GM12878 (cell line): ENCODE data around the gene ADAM15. TPM values are rescaled to one million over a fixed set of nuclear protein-coding genes. Genes with fewer than 3 reads are reported as not detected.

Experiments
- ATAC-seq: fragments of 200-7000 bp; cut with Tn5 transposase; 3 replicates; pipeline ENCODE4 v1.9.1; 2020; ENCODE audit warnings: mild to moderate bottlenecking, moderate library complexity
- Bru-seq: library from RNA; stranded (reverse); fragments of 400-500 nt; gene quantifications from one replicate; lab custom pipeline; 2021; lab: Mats Ljungman, UMichigan
- BruChase-seq, 2 experiments: library from RNA; stranded (reverse); fragments of 400-500 nt; gene quantifications; one replicate each; lab custom pipeline; 2021; lab: Mats Ljungman, UMichigan
- BruUV-seq: library from RNA; stranded (reverse); fragments of 400-500 nt; replicated peaks from 2 replicates; lab custom pipeline; 2021; lab: Mats Ljungman, UMichigan
- CTCF ChIA-PET: fragments of 300-600 bp; sonication (Branson Sonifier 250); formaldehyde crosslinking; extraction: SDS; loops from one replicate; lab custom pipeline; 2021; ENCODE audit warnings: inconsistent platforms; lab: Yijun Ruan, JAX
- POLR2A ChIA-PET: fragments of 350-600 bp; formaldehyde crosslinking; extraction: SDS; loops from one replicate; lab custom pipeline; 2021; ENCODE audit warnings: inconsistent platforms; lab: Charles Lee
- RAD21 ChIA-PET: fragments of 300-600 bp; sonication (Branson Sonifier 250); formaldehyde crosslinking; loops from one replicate; lab custom pipeline; 2023; ENCODE audit warnings: antibody characterized with exemption; ENCODE audit not compliant: unreplicated experiment; lab: Charles Lee
- SMC1A ChIA-PET: fragments of 300-600 bp; sonication (Branson Sonifier 250); formaldehyde crosslinking; loops from one replicate; lab custom pipeline; 2023; ENCODE audit not compliant: unreplicated experiment, uncharacterized antibody; lab: Charles Lee
- DNase-seq: peaks from one replicate; pipeline ENCODE4 v3.0.0-alpha.2; 2011; ENCODE audit warnings: low read depth, low spot score
- FAIRE-seq: peaks from 3 replicates; lab custom pipeline; 2011; peaks lifted over from hg19 to GRCh38; lab: Jason Lieb, UNC
- H2AFZ ChIP-seq: 2 replicates; pipeline ENCODE4 v1.6.0; 2011; ENCODE audit warnings: low read depth, low read length, control low read depth; ENCODE audit not compliant: control insufficient read depth
- H3K27ac ChIP-seq: 2 replicates; pipeline ENCODE4 v1.5.1; 2011; ENCODE audit warnings: control low read depth; ENCODE audit not compliant: control insufficient read depth, insufficient read depth
- H3K27me3 ChIP-seq, 2 experiments: replicated peaks in 1 of 2; 2 replicates each; pipeline versions ENCODE4 v1.6.0 to v1.6.1; 2011; ENCODE audit warnings: low read length in 1 of 2; ENCODE audit not compliant: control insufficient read depth in 2 of 2, insufficient read depth in 2 of 2
- H3K36me3 ChIP-seq, 2 experiments: 2 replicates each; pipeline ENCODE4 v1.5.1; 2011; ENCODE audit warnings: low read length in 1 of 2; ENCODE audit not compliant: control insufficient read depth in 2 of 2, insufficient read depth in 2 of 2
- H3K4me1 ChIP-seq: 2 replicates; pipeline ENCODE4 v1.6.1; 2011; ENCODE audit warnings: mild to moderate bottlenecking, low read length, moderate library complexity, mixed read lengths; ENCODE audit not compliant: control insufficient read depth, insufficient read depth
- H3K4me2 ChIP-seq: 2 replicates; pipeline ENCODE4 v1.6.0; 2011; ENCODE audit warnings: control low read depth; ENCODE audit not compliant: control insufficient read depth, insufficient read depth
- H3K4me3 ChIP-seq: fragments of 200-600 bp; sonication (generic); 2 replicates; pipeline ENCODE4 v1.5.1; 2016
- H3K79me2 ChIP-seq: 2 replicates; pipeline ENCODE4 v1.6.0; 2011; ENCODE audit warnings: low read length; ENCODE audit not compliant: control insufficient read depth, insufficient read depth
- H3K9ac ChIP-seq: 2 replicates; pipeline ENCODE4 v1.8.0; 2011; ENCODE audit warnings: low read length, control low read depth, mixed read lengths; ENCODE audit not compliant: control insufficient read depth, insufficient read depth
- H3K9me3 ChIP-seq: replicated peaks from 3 replicates; pipeline ENCODE4 v1.5.1; 2011; ENCODE audit warnings: mild to moderate bottlenecking, low read length; ENCODE audit not compliant: control insufficient read depth, insufficient read depth
- H4K20me1 ChIP-seq: 2 replicates; pipeline ENCODE4 v1.6.0; 2011; ENCODE audit not compliant: control insufficient read depth, insufficient read depth
- DPF2 ChIP-seq: fragments of 450-650 bp; IDR thresholded peaks from 2 replicates; pipeline ENCODE4 v1.6.1; 2017; ENCODE audit warnings: mild to moderate bottlenecking
- EP300 ChIP-seq, 2 experiments: fragments of 150-350 bp in 1 of 2; IDR thresholded peaks; 2 replicates each; pipeline ENCODE4 v1.6.1; 2011 to 2012; ENCODE audit warnings: low read depth in 2 of 2, low read length in 2 of 2, borderline replicate concordance in 1 of 2, improper control_type of control experiment in 1 of 2, inconsistent platforms in 1 of 2; ENCODE audit not compliant: control insufficient read depth in 1 of 2
- IKZF1 ChIP-seq: fragments of 450-650 bp; conservative IDR thresholded peaks from 2 replicates; pipeline ENCODE4 v1.6.1; 2017; ENCODE audit warnings: antibody characterized with exemption, mild to moderate bottlenecking
- WGBS: methylation state at CpG from one replicate; pipeline ENCODE4 v1.1.6; 2016; ENCODE audit warnings: low lambda C conversion rate; ENCODE audit not compliant: insufficient replicate concordance, insufficient coverage; ENCODE audit errors: missing lambda C conversion rate; 5-methylcytosine and 5-hydroxymethylcytosine counted together
- in situ Hi-C: fragments of 300-500 bp; cut with MboI; formaldehyde crosslinking; loops from 9 replicates; pipeline ENCODE4 v1.14.3; 2018; ENCODE audit warnings: mixed read lengths
- intact Hi-C: fragments of 100-400 bp; cut with micrococcal nuclease; formaldehyde crosslinking; loops from one replicate; pipeline ENCODE4 v1.14.2; 2022; ENCODE audit not compliant: unreplicated experiment
- long read RNA-seq, 2 experiments: library from polyadenylated mRNA; unstranded; transcript quantifications; one replicate each; pipeline ENCODE4 v2.0.0, GENCODE V29; 2019 to 2020
- polyA minus RNA-seq, 3 experiments: library from RNA; depleted of rRNA, polyadenylated mRNA; stranded (reverse); fragments of >200 nt; gene quantifications; 2 replicates each; pipeline ENCODE4 v1.2.3, GENCODE V29; 2011
- polyA plus RNA-seq, 11 experiments: library from polyadenylated mRNA; depleted of rRNA in 4 of 11; unstranded in 6 of 11; stranded (reverse) in 5 of 11; fragments of >200 nt; fragmentation: Nextera tagmentation in 4 of 11; fragmentation: Illumina TruSeq in 1 of 11; extraction: Ambion mirVana in 4 of 11; extraction: Trizol in 1 of 11; gene quantifications; 1 replicate in 1 of 11; 2 replicates in 10 of 11; pipeline versions ENCODE4 v1.2.1 to v1.2.3, GENCODE V29; 2011 to 2016; ENCODE audit warnings: inconsistent platforms in 2 of 11, missing spikeins in 2 of 11, low read depth in 1 of 11
- total RNA-seq, 4 experiments: library from RNA; depleted of rRNA in 3 of 4; stranded (reverse); fragments of >200 nt in 3 of 4; fragmentation: Illumina TruSeq in 1 of 4; extraction: Trizol in 1 of 4; gene quantifications; 2 replicates each; pipeline versions ENCODE4 v1.2.1 to v1.2.3, GENCODE V29; 2013 to 2021
- TF ChIP-seq, protein P1 (sequence below): fragments of 450-650 bp; IDR thresholded peaks from 2 replicates; pipeline ENCODE4 v1.6.1; 2017; ENCODE audit warnings: low read depth, mild to moderate bottlenecking, moderate library complexity
- TF ChIP-seq, protein P2 (sequence below): fragments of 450-650 bp; formaldehyde crosslinking; IDR thresholded peaks from 2 replicates; pipeline ENCODE4 v1.5.0; 2022; ENCODE audit warnings: mild to moderate bottlenecking, missing genetic modification characterization
- TF ChIP-seq, protein P3 (sequence below): fragments of 450-650 bp; IDR thresholded peaks from 2 replicates; pipeline ENCODE4 v1.6.1; 2016; ENCODE audit warnings: mild to moderate bottlenecking

The ADAM15 gene, protein sequence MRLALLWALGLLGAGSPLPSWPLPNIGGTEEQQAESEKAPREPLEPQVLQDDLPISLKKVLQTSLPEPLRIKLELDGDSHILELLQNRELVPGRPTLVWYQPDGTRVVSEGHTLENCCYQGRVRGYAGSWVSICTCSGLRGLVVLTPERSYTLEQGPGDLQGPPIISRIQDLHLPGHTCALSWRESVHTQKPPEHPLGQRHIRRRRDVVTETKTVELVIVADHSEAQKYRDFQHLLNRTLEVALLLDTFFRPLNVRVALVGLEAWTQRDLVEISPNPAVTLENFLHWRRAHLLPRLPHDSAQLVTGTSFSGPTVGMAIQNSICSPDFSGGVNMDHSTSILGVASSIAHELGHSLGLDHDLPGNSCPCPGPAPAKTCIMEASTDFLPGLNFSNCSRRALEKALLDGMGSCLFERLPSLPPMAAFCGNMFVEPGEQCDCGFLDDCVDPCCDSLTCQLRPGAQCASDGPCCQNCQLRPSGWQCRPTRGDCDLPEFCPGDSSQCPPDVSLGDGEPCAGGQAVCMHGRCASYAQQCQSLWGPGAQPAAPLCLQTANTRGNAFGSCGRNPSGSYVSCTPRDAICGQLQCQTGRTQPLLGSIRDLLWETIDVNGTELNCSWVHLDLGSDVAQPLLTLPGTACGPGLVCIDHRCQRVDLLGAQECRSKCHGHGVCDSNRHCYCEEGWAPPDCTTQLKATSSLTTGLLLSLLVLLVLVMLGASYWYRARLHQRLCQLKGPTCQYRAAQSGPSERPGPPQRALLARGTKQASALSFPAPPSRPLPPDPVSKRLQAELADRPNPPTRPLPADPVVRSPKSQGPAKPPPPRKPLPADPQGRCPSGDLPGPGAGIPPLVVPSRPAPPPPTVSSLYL
- 15.4 TPM in 2 replicates for total RNA-seq (2013; cell fraction: nucleolus; rRNA removed)
- total RNA-seq (2014; rRNA removed) (21.7 and 28.9 TPM in 2 replicates), total RNA-seq (2014; rRNA removed; fragmentation: Illumina TruSeq; extraction: Trizol) (10.5 and 13.0 TPM in 2 replicates), total RNA-seq (2021) (30.0 and 38.8 TPM in 2 replicates), polyA plus RNA-seq (2011; rRNA removed) (3.1 and 6.4 TPM in 2 replicates), polyA plus RNA-seq (2014; fragmentation: Illumina TruSeq; extraction: Trizol) (5.7 and 11.3 TPM in 2 replicates), polyA plus RNA-seq (2014; fragmentation: Nextera tagmentation; extraction: Ambion mirVana) (under 1 TPM; 0.29 to 0.79 TPM), polyA plus RNA-seq (2014; rRNA removed) (27.8 and 29.6 TPM in 2 replicates), polyA plus RNA-seq (2016; fragmentation: Nextera tagmentation; extraction: Ambion mirVana) (10 to 100 TPM; 16.4 to 18.7 TPM), polyA minus RNA-seq (2011; rRNA and poly(A)+ RNA removed) (8.7 and 12.4 TPM in 2 replicates), Bru-seq, nascent RNA (percentile 40 among the genes with signal in this experiment), BruChase-seq, experiment 1, labeled RNA remaining after a 6-hour chase (percentile 45 among the genes with signal in this experiment), BruChase-seq, experiment 2, labeled RNA remaining after a 2-hour chase (percentile 42 among the genes with signal in this experiment)
- 2.3 TPM for polyA plus RNA-seq (2011; ENCODE audit: low read depth)
- polyA plus RNA-seq (2011; cell fraction: cytosol; rRNA removed), result 7.8 and 11.9 TPM in 2 replicates
- 45.5 TPM in 2 replicates for polyA plus RNA-seq (2011; cell fraction: nucleus; rRNA removed)
- polyA plus RNA-seq (2012), result 6.3 and 9.5 TPM in 2 replicates
- polyA minus RNA-seq (2011; cell fraction: cytosol; rRNA and poly(A)+ RNA removed), result 12.2 and 13.4 TPM in 2 replicates
- 9.4 and 17.5 TPM in 2 replicates for polyA minus RNA-seq (2011; cell fraction: nucleus; rRNA and poly(A)+ RNA removed)
- long read RNA-seq, experiment 1, transcript ADAM15-205 (20 exons, 2,732 nt), result major isoform, 6 of 14 reads
- long read RNA-seq, experiment 1, partial matches to known transcripts, result 0 of 14 reads
- long read RNA-seq, experiment 1, other reads (novel, unspliced or antisense), result 4 of 14 reads
- long read RNA-seq, experiment 2, result 0 reads

DNA sequence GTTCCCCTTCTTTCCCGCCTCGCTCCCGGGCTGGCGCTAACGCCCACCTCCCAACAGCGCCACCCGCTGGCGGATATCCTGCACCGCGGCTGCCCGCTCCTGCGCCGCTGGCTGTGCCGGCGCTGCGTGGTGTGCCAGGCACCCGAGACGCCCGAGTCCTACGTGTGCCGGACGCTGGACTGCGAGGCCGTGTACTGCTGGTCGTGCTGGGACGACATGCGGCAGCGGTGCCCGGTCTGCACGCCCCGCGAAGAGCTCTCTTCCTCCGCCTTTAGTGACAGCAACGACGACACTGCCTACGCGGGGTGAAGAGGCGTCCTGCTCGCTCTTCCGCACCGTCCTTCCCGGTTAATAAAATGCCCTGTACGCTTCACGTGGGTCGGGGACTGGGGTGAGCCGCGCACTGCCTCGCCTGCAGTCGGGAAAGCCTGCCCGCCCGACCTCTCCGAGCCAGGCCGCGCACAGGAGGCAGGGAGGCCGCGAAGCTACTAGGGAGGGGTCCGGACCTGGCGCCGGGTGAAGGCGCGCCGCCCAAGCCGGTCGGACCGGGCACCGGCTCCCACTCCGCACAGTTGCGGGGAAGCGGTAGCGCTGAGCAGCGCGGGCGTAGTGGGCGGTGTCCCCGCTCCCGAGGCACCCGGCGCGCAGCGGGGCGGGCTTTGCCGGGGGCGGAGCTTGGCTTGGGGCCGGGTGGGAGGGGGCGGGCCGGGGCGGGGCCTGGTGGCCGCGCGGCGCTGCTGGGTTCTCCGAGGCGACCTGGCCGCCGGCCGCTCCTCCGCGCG lies at the start of gene ADAM15:
ADAM15 (plus strand) TSS at position 757 of the 782 bp plus-strand sequence. CDS start 71 bp downstream, outside the sequence.
- POLR2A ChIA-PET, result interaction anchor here (0.7 to 1.7 kb wide), 4 partner anchors 34 to 110 kb away, joined by 3 to 4 read pairs (median 4); no protein-coding TSS in a partner anchor
- Histone ChIP-seq H3K27ac (peak within 1 kb of the TSS; percentile 15; the same call in 1 of the 2 replicates), H3K9me3 (no peaks in the 10 kb centered on the region), H3K27me3 (no peaks in the 10 kb centered on the region), H3K79me2 (no peaks in the 10 kb centered on the region; the same call in 1 of the 2 replicates), H2AFZ (peak within 1 kb of the TSS; percentile 92), H3K9ac (peak within 1 kb of the TSS; percentile 65), H4K20me1 (no peaks in the 10 kb centered on the region), H3K36me3 (no peaks in the 10 kb centered on the region), H3K4me1 (peaks cover 13% of the 10 kb centered on the region), H3K4me3 (peak within 1 kb of the TSS; percentile 91), H3K4me2 (peak within 1 kb of the TSS; percentile 96)
- FAIRE-seq, result peak; percentile 83
- 1% methylated on average over 83 of the region's 99 CpGs for WGBS
- intact Hi-C loops, result no loop called here
- CTCF ChIA-PET, result interaction anchor here (0.6 to 3.7 kb wide), 23 partner anchors 9 to 491 kb away, joined by 3 to 27 read pairs (median 4); partner anchors contain the start of genes EFNA3, PBXIP1, PMVK and PYGO2
- RAD21 ChIA-PET, result interaction anchor here (0.5 to 2.7 kb wide), 15 partner anchors 9 to 1371 kb away, joined by 3 to 16 read pairs (median 4); partner anchors contain the start of genes PBXIP1 and PYGO2
- SMC1A ChIA-PET, result interaction anchor here (0.8 to 2.4 kb wide), 4 partner anchors 9 to 107 kb away, joined by 3 to 12 read pairs (median 4); no protein-coding TSS in a partner anchor
- BruUV-seq, result no TSS peak
- in situ Hi-C loops, result no loop called here
- no peak for DNase-seq
- ATAC-seq, result peak; percentile 89
- TF ChIP-seq, protein P1, sequence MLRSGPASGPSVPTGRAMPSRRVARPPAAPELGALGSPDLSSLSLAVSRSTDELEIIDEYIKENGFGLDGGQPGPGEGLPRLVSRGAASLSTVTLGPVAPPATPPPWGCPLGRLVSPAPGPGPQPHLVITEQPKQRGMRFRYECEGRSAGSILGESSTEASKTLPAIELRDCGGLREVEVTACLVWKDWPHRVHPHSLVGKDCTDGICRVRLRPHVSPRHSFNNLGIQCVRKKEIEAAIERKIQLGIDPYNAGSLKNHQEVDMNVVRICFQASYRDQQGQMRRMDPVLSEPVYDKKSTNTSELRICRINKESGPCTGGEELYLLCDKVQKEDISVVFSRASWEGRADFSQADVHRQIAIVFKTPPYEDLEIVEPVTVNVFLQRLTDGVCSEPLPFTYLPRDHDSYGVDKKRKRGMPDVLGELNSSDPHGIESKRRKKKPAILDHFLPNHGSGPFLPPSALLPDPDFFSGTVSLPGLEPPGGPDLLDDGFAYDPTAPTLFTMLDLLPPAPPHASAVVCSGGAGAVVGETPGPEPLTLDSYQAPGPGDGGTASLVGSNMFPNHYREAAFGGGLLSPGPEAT, result 0 out of 2 replicates have a peak, but pooled peaks have one; percentile 40
- TF ChIP-seq DPF2 (0 out of 2 replicates have a peak, but pooled peaks have one; percentile 51), IKZF1 (peak; percentile 90), EP300 (IDR thresholded peaks at IDR 0.05; ENCODE audit: borderline replicate concordance in 1 of 2, control insufficient read depth in 1 of 2, low read depth in 2 of 2, low read length in 2 of 2) (no peak)
- TF ChIP-seq, protein P2, sequence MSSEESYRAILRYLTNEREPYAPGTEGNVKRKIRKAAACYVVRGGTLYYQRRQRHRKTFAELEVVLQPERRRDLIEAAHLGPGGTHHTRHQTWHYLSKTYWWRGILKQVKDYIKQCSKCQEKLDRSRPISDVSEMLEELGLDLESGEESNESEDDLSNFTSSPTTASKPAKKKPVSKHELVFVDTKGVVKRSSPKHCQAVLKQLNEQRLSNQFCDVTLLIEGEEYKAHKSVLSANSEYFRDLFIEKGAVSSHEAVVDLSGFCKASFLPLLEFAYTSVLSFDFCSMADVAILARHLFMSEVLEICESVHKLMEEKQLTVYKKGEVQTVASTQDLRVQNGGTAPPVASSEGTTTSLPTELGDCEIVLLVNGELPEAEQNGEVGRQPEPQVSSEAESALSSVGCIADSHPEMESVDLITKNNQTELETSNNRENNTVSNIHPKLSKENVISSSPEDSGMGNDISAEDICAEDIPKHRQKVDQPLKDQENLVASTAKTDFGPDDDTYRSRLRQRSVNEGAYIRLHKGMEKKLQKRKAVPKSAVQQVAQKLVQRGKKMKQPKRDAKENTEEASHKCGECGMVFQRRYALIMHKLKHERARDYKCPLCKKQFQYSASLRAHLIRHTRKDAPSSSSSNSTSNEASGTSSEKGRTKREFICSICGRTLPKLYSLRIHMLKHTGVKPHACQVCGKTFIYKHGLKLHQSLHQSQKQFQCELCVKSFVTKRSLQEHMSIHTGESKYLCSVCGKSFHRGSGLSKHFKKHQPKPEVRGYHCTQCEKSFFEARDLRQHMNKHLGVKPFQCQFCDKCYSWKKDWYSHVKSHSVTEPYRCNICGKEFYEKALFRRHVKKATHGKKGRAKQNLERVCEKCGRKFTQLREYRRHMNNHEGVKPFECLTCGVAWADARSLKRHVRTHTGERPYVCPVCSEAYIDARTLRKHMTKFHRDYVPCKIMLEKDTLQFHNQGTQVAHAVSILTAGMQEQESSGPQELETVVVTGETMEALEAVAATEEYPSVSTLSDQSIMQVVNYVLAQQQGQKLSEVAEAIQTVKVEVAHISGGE (CRISPR knock-in tag), result no peak
- TF ChIP-seq, protein P3, sequence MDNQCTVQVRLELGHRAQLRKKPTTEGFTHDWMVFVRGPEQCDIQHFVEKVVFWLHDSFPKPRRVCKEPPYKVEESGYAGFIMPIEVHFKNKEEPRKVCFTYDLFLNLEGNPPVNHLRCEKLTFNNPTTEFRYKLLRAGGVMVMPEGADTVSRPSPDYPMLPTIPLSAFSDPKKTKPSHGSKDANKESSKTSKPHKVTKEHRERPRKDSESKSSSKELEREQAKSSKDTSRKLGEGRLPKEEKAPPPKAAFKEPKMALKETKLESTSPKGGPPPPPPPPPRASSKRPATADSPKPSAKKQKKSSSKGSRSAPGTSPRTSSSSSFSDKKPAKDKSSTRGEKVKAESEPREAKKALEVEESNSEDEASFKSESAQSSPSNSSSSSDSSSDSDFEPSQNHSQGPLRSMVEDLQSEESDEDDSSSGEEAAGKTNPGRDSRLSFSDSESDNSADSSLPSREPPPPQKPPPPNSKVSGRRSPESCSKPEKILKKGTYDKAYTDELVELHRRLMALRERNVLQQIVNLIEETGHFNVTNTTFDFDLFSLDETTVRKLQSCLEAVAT, result no peak
